ENCODE measurements around the gene RAPGEF6. TPM values are rescaled to one million over a fixed set of nuclear protein-coding genes. Genes with fewer than 3 reads are reported as not detected.

The RAPGEF6 gene
- total and polyA plus RNA-seq, 2 of the 4 experiments (the other 2 are of a cell fraction), result 5.8 to 18.8 TPM

DNA sequence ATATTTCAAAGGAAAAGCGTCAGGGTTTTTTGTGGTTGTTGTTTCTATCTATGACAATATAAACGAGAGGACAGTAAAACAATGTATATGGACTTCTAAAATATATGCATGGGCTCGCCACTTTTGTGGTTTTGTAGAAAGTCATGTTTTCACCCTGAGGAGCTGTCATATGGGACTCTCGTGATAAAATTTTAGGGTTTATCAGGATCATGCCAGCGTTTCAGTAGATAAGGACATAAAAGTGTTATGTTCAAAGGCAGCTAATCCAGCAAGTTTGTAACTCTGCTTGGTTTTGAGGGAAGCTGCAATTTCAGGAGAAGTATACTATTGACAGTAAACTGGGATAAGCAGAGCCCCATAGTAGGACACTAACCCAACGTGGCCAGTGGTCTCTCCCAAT is 250.9 kb downstream of the RAPGEF6 start:
- H4K5ac ChIP-seq (ENCODE audit: low read depth, low read length), result no peak overlapping the region
- ChIA-PET CTCF (interaction anchor here (0.6 to 1.3 kb wide), 2 partner anchors 119 to 219 kb away, joined by 3 to 5 read pairs; partner anchors contain the start of gene HINT1), POLR2A (ENCODE audit: unreplicated experiment) (no interaction called here)
- H3K36me3 ChIP-seq (ENCODE audit: control insufficient read depth, insufficient read depth, low read length), result peaks cover 4% of the 10 kb centered on the region; the same call in 1 of the 2 replicates
- no peak overlapping the region for H3K4me3 ChIP-seq (ENCODE audit: insufficient read depth, low read depth, low read length)
- no peaks in the 10 kb centered on the region for H3K9me3 ChIP-seq (ENCODE audit: control insufficient read depth, insufficient read depth, low read length)
- BruUV-seq (replicated peaks), result no TSS peak
- no peak overlapping the region for H3K4ac ChIP-seq (ENCODE audit: low read depth, low read length)
- dilution Hi-C loops (cut with HindIII; ENCODE audit: low sequenced_read_pairs, unreplicated experiment) (no loop called here), in situ Hi-C loops (cut with MboI; ENCODE audit: low sequenced_read_pairs) (loop anchor here (10.0 kb wide), 1 partner anchor 219 kb away; the partner anchor contains the start of gene HINT1), intact Hi-C loops (cut with micrococcal nuclease) (loop anchor here (5.0 kb wide), 1 partner anchor 117 kb away; no protein-coding TSS in a partner anchor)
- H3K14ac ChIP-seq (replicated peaks; ENCODE audit: low read depth, low read length), result no peak overlapping the region
- no peak overlapping the region for H2BK120ac ChIP-seq (ENCODE audit: low read depth, low read length)
- H4K91ac ChIP-seq (ENCODE audit: insufficient read depth, low read depth, low read length), result no peak overlapping the region
- H3K56ac ChIP-seq (ENCODE audit: extremely low read depth, insufficient read depth, low read length), result no peak overlapping the region
- H3K79me1 ChIP-seq (ENCODE audit: low read depth in 1 of 2, low read length in 2 of 2), result peaks cover 30 to 48% of the 10 kb centered on the region in 2 experiments
- no peak overlapping the region for H3K9ac ChIP-seq (ENCODE audit: low read depth, low read length)
- no peak overlapping the region for H3K18ac ChIP-seq (ENCODE audit: low read depth, low read length)
- H3K27me3 ChIP-seq (ENCODE audit: control insufficient read depth, insufficient read depth, low read length), result no peaks in the 10 kb centered on the region
- no peak overlapping the region for H2BK20ac ChIP-seq (ENCODE audit: low read depth, low read length)
- peaks cover 8% of the 10 kb centered on the region; the same call in 1 of the 2 replicates for H3K9me1 ChIP-seq (ENCODE audit: insufficient read depth, low read length)
- H2AFZ ChIP-seq (replicated peaks; ENCODE audit: low read length, poor library complexity), result no peak overlapping the region
- TF ChIP-seq, protein P1, sequence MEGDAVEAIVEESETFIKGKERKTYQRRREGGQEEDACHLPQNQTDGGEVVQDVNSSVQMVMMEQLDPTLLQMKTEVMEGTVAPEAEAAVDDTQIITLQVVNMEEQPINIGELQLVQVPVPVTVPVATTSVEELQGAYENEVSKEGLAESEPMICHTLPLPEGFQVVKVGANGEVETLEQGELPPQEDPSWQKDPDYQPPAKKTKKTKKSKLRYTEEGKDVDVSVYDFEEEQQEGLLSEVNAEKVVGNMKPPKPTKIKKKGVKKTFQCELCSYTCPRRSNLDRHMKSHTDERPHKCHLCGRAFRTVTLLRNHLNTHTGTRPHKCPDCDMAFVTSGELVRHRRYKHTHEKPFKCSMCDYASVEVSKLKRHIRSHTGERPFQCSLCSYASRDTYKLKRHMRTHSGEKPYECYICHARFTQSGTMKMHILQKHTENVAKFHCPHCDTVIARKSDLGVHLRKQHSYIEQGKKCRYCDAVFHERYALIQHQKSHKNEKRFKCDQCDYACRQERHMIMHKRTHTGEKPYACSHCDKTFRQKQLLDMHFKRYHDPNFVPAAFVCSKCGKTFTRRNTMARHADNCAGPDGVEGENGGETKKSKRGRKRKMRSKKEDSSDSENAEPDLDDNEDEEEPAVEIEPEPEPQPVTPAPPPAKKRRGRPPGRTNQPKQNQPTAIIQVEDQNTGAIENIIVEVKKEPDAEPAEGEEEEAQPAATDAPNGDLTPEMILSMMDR (conservative IDR thresholded peaks at IDR 0.05; ENCODE audit: low read depth, low read length), result no peak
- no peak for TF ChIP-seq SMC3 (IDR thresholded peaks at IDR 0.05; ENCODE audit: low read depth, low read length)
- no peak for TF ChIP-seq RAD21 (IDR thresholded peaks at IDR 0.05; ENCODE audit: low read length)
- no peak for TF ChIP-seq POLR2A (IDR thresholded peaks at IDR 0.05; ENCODE audit: low read depth, low read length)
- no peak for TF ChIP-seq MXI1 (IDR thresholded peaks at IDR 0.05; ENCODE audit: borderline replicate concordance, low read depth, low read length)
- TF ChIP-seq MAZ (IDR thresholded peaks at IDR 0.05; ENCODE audit: borderline replicate concordance, low read depth, low read length), result no peak
- TF ChIP-seq BHLHE40 (IDR thresholded peaks at IDR 0.05; ENCODE audit: low read depth, low read length), result no peak
- TF ChIP-seq FOS (IDR thresholded peaks at IDR 0.05; ENCODE audit: low read depth, low read length), result no peak
- no peak for TF ChIP-seq CHD1 (IDR thresholded peaks at IDR 0.05; ENCODE audit: low read depth, low read length)
- TF ChIP-seq CEBPB (IDR thresholded peaks at IDR 0.05; ENCODE audit: low read depth, low read length), result no peak
- TF ChIP-seq, protein P2, sequence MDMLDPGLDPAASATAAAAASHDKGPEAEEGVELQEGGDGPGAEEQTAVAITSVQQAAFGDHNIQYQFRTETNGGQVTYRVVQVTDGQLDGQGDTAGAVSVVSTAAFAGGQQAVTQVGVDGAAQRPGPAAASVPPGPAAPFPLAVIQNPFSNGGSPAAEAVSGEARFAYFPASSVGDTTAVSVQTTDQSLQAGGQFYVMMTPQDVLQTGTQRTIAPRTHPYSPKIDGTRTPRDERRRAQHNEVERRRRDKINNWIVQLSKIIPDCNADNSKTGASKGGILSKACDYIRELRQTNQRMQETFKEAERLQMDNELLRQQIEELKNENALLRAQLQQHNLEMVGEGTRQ (IDR thresholded peaks at IDR 0.05; ENCODE audit: low read depth, low read length), result no peak
- TF ChIP-seq, protein P3, sequence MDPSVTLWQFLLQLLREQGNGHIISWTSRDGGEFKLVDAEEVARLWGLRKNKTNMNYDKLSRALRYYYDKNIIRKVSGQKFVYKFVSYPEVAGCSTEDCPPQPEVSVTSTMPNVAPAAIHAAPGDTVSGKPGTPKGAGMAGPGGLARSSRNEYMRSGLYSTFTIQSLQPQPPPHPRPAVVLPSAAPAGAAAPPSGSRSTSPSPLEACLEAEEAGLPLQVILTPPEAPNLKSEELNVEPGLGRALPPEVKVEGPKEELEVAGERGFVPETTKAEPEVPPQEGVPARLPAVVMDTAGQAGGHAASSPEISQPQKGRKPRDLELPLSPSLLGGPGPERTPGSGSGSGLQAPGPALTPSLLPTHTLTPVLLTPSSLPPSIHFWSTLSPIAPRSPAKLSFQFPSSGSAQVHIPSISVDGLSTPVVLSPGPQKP (IDR thresholded peaks at IDR 0.05; ENCODE audit: borderline replicate concordance, low read depth, low read length), result no peak
- no peak for TF ChIP-seq NFE2L2 (IDR thresholded peaks at IDR 0.05; ENCODE audit: low read depth, low read length)
- no peak for TF ChIP-seq RCOR1 (IDR thresholded peaks at IDR 0.05; ENCODE audit: insufficient replicate concordance, low read length)
- no peak for TF ChIP-seq MAFK (IDR thresholded peaks at IDR 0.05; ENCODE audit: low read depth, low read length)
- TF ChIP-seq RFX5 (IDR thresholded peaks at IDR 0.05; ENCODE audit: low read depth, low read length), result no peak
- H2BK5ac ChIP-seq (ENCODE audit: low read depth, low read length, poor library complexity, severe bottlenecking), result no peak overlapping the region
- DNase-seq, result no peak
- H3K27ac ChIP-seq (ENCODE audit: insufficient read depth, low read length), result no peak overlapping the region
- no peak overlapping the region for H4K8ac ChIP-seq (ENCODE audit: low read depth in 2 of 2, low read length in 2 of 2)
- 100% methylated on average over 1 of the region's 6 CpGs; no CpG with 5 or more reads in 1 of the 2 experiments for WGBS, 2 experiments (ENCODE audit: extremely low coverage in 2 of 2, insufficient read length in 1 of 2)
- peaks cover 8% of the 10 kb centered on the region for H3K4me1 ChIP-seq (ENCODE audit: control insufficient read depth, insufficient read depth, low read length)
- H3K23ac ChIP-seq (ENCODE audit: low read depth, low read length), result no peak overlapping the region
- H3K4me2 ChIP-seq (ENCODE audit: low read depth, low read length), result no peak overlapping the region
- H2AK5ac ChIP-seq (ENCODE audit: low read depth, low read length), result no peak overlapping the region
- peaks cover 5% of the 10 kb centered on the region; the same call in 1 of the 2 replicates for H4K20me1 ChIP-seq (ENCODE audit: insufficient read depth, low read length)
- H2AK9ac ChIP-seq (replicated peaks; ENCODE audit: low read depth, low read length, poor library complexity), result no peak overlapping the region
- H2BK15ac ChIP-seq (ENCODE audit: low read depth, low read length), result no peak overlapping the region
- no peak for ATAC-seq (ENCODE audit: low read depth)

Data from IMR-90 (cell line).